H1 (cell line): Measurements from ENCODE around the gene DYNC2I2. TPM values are rescaled to one million over a fixed set of nuclear protein-coding genes. Genes with fewer than 3 reads are reported as not detected.

ENCODE experiments used
- CTCF ChIA-PET: fragments of 300-600 bp; sonication (Branson Sonifier 250); formaldehyde crosslinking; loops from one replicate; lab custom pipeline; 2021; ENCODE audit not compliant: partially characterized antibody; lab: Charles Lee
- POLR2A ChIA-PET: fragments of 300-600 bp; sonication (Branson Sonifier 250); formaldehyde crosslinking; loops from one replicate; lab custom pipeline; 2021; ENCODE audit warnings: inconsistent platforms; ENCODE audit not compliant: partially characterized antibody; lab: Charles Lee
- DNase-seq, 2 experiments: peaks; one replicate each; pipeline versions ENCODE4 v3.0.0 to v3.0.0-alpha.2; 2010 to 2022; ENCODE audit warnings: low spot score in 2 of 2, low read depth in 1 of 2, mixed read lengths in 1 of 2
- FAIRE-seq: peaks from 2 replicates; lab custom pipeline; 2011; peaks lifted over from hg19 to GRCh38; lab: Jason Lieb, UNC
- H2AFZ ChIP-seq: 2 replicates; pipeline ENCODE4 v1.8.1; 2012; ENCODE audit warnings: low read length, inconsistent platforms
- H2AK5ac ChIP-seq: 2 replicates; pipeline ENCODE4 v1.6.1; 2013; ENCODE audit warnings: low read depth, low read length
- H2BK120ac ChIP-seq: replicated peaks from 2 replicates; pipeline ENCODE3; 2013; ENCODE audit warnings: low read depth, low read length, inconsistent platforms
- H2BK12ac ChIP-seq: 2 replicates; pipeline ENCODE4 v1.6.1; 2013; ENCODE audit warnings: low read depth, low read length
- H2BK15ac ChIP-seq: 2 replicates; pipeline ENCODE4 v1.6.1; 2013; ENCODE audit warnings: low read length
- H2BK20ac ChIP-seq: 2 replicates; pipeline ENCODE4 v1.6.1; 2013; ENCODE audit warnings: low read length
- H2BK5ac ChIP-seq: 2 replicates; pipeline ENCODE4 v1.6.1; 2013; ENCODE audit warnings: low read depth, low read length
- H3K14ac ChIP-seq: 2 replicates; pipeline ENCODE4 v1.6.1; 2013; ENCODE audit warnings: inconsistent platforms; ENCODE audit not compliant: insufficient read length
- H3K18ac ChIP-seq: 2 replicates; pipeline ENCODE4 v1.6.1; 2013; ENCODE audit warnings: low read length; ENCODE audit errors: extremely low read depth
- H3K23ac ChIP-seq: 2 replicates; pipeline ENCODE4 v1.6.1; 2013; ENCODE audit warnings: inconsistent platforms; ENCODE audit not compliant: insufficient read length
- H3K23me2 ChIP-seq: 2 replicates; pipeline ENCODE4 v1.6.1; 2013; ENCODE audit warnings: low read depth, low read length
- H3K27ac ChIP-seq: 2 replicates; pipeline ENCODE4 v1.6.1; 2011; ENCODE audit warnings: low read depth, low read length, inconsistent platforms
- H3K27me3 ChIP-seq, 4 experiments: replicated peaks in 1 of 4; 1 replicate in 1 of 4; 2 replicates in 3 of 4; pipeline versions ENCODE4 v1.6.1 to v1.8.1; 2011 to 2013; ENCODE audit warnings: low read length in 3 of 4, mild to moderate bottlenecking in 3 of 4, inconsistent platforms in 2 of 4, mixed read lengths in 2 of 4, moderate library complexity in 1 of 4; ENCODE audit not compliant: control insufficient read depth in 3 of 4, insufficient read depth in 3 of 4; ENCODE audit errors: extremely low read depth in 1 of 4
- H3K36me3 ChIP-seq, 4 experiments: 2 replicates each; pipeline versions ENCODE4 v1.6.1 to v1.8.1; 2011 to 2013; ENCODE audit warnings: mild to moderate bottlenecking in 4 of 4, low read length in 3 of 4, moderate library complexity in 2 of 4, control low read depth in 1 of 4, inconsistent platforms in 1 of 4; ENCODE audit not compliant: insufficient read depth in 4 of 4, control insufficient read depth in 2 of 4
- H3K4ac ChIP-seq: replicated peaks from 2 replicates; pipeline ENCODE3; 2013; ENCODE audit warnings: low read length, low read depth, mixed read lengths, inconsistent platforms; ENCODE audit not compliant: insufficient read length
- H3K4me1 ChIP-seq, 4 experiments: replicated peaks in 1 of 4; 1 replicate in 1 of 4; 2 replicates in 3 of 4; pipeline versions ENCODE4 v1.6.1 to v1.8.1; 2011 to 2013; ENCODE audit warnings: low read length in 3 of 4, inconsistent platforms in 2 of 4, mixed read lengths in 1 of 4; ENCODE audit not compliant: insufficient read depth in 4 of 4, control insufficient read depth in 3 of 4
- H3K4me2 ChIP-seq, 2 experiments: 2 replicates each; pipeline versions ENCODE4 v1.6.1 to v1.8.1; 2011 to 2013; ENCODE audit warnings: low read depth in 2 of 2, low read length in 2 of 2, control low read depth in 1 of 2, inconsistent platforms in 1 of 2, mild to moderate bottlenecking in 1 of 2; ENCODE audit not compliant: insufficient read depth in 1 of 2
- H3K4me3 ChIP-seq, 4 experiments: fragments of 200-600, 300-600 bp in 1 of 4; sonication (generic), shearing (Covaris generic), sonication (Bioruptor Twin) in 1 of 4; 2 replicates each; pipeline versions ENCODE4 v1.5.1 to v1.8.1; 2011 to 2016; ENCODE audit warnings: low read length in 4 of 4, low read depth in 3 of 4, control low read depth in 2 of 4, inconsistent platforms in 2 of 4, mild to moderate bottlenecking in 2 of 4, mixed read lengths in 1 of 4, moderate library complexity in 1 of 4; ENCODE audit not compliant: insufficient read depth in 2 of 4; ENCODE audit errors: extremely low read depth in 1 of 4
- H3K56ac ChIP-seq: replicated peaks from 2 replicates; pipeline ENCODE3; 2013; ENCODE audit warnings: low read depth, mild to moderate bottlenecking, mixed read lengths, low read length, inconsistent platforms; ENCODE audit not compliant: insufficient read length
- H3K79me1 ChIP-seq: 2 replicates; pipeline ENCODE4 v1.6.1; 2013; ENCODE audit warnings: low read depth, low read length, control low read depth
- H3K79me2 ChIP-seq, 2 experiments: 2 replicates each; pipeline versions ENCODE4 v1.6.1 to v1.8.1; 2012 to 2013; ENCODE audit warnings: low read length in 2 of 2, mild to moderate bottlenecking in 2 of 2, inconsistent platforms in 1 of 2; ENCODE audit not compliant: insufficient read depth in 2 of 2, control insufficient read depth in 1 of 2
- H3K9ac ChIP-seq, 4 experiments: replicated peaks in 1 of 4; 1 replicate in 1 of 4; 2 replicates in 3 of 4; pipeline versions ENCODE4 v1.6.1 to v1.8.1; 2011 to 2013; ENCODE audit warnings: low read depth in 3 of 4, low read length in 3 of 4, control low read depth in 2 of 4, mild to moderate bottlenecking in 2 of 4, moderate library complexity in 2 of 4, inconsistent platforms in 1 of 4; ENCODE audit errors: extremely low read depth in 1 of 4
- H3K9me3 ChIP-seq, 2 experiments: 2 replicates each; pipeline versions ENCODE4 v1.6.1 to v1.8.1; 2012 to 2013; ENCODE audit warnings: mild to moderate bottlenecking in 2 of 2, moderate library complexity in 2 of 2, control low read depth in 1 of 2, inconsistent platforms in 1 of 2, low read depth in 1 of 2, low read length in 1 of 2, mixed read lengths in 1 of 2; ENCODE audit not compliant: insufficient read depth in 2 of 2
- H4K20me1 ChIP-seq, 2 experiments: replicated peaks in 1 of 2; 2 replicates each; pipeline versions ENCODE3 to v1.8.1; 2011 to 2013; ENCODE audit warnings: inconsistent platforms in 2 of 2, low read length in 2 of 2, mild to moderate bottlenecking in 1 of 2; ENCODE audit not compliant: insufficient read depth in 2 of 2, control insufficient read depth in 1 of 2
- H4K5ac ChIP-seq: 2 replicates; pipeline ENCODE4 v1.6.1; 2013; ENCODE audit warnings: low read length, low read depth, mixed read lengths, inconsistent platforms; ENCODE audit not compliant: insufficient read length
- H4K8ac ChIP-seq: 2 replicates; pipeline ENCODE4 v1.8.0; 2013; ENCODE audit warnings: mild to moderate bottlenecking, moderate library complexity, low read length, inconsistent platforms; ENCODE audit not compliant: insufficient read depth; ENCODE audit errors: extremely low read depth
- H4K91ac ChIP-seq: replicated peaks from 2 replicates; pipeline ENCODE3; 2013; ENCODE audit warnings: low read length, mixed read lengths, inconsistent platforms; ENCODE audit not compliant: insufficient read length
- BCL11A ChIP-seq, 2 experiments: IDR thresholded peaks; one replicate each; pipeline ENCODE4 v1.6.1; 2011; ENCODE audit warnings: low read depth in 2 of 2, low read length in 2 of 2, mild to moderate bottlenecking in 2 of 2
- MAFK ChIP-seq: IDR thresholded peaks from 2 replicates; pipeline ENCODE4 v1.6.1; 2012; ENCODE audit warnings: low read depth, mild to moderate bottlenecking, improper control_type of control experiment, low read length
- SP4 ChIP-seq: IDR thresholded peaks from 2 replicates; pipeline ENCODE4 v1.6.1; 2012; ENCODE audit warnings: low read length, inconsistent platforms
- ZNF274 ChIP-seq: IDR thresholded peaks from 2 replicates; pipeline ENCODE4 v1.7.0; 2012; ENCODE audit warnings: low read length, borderline replicate concordance; ENCODE audit errors: extremely low read depth
- WGBS, 2 experiments: shearing (Covaris generic) in 1 of 2; methylation state at CpG; one replicate each; pipeline versions ENCODE4 v1.1.6 to v1.1.7; 2013 to 2015; ENCODE audit warnings: low lambda C conversion rate in 2 of 2, mixed read lengths in 2 of 2, inconsistent platforms in 1 of 2, low coverage in 1 of 2, missing lambda C conversion rate in 1 of 2; ENCODE audit not compliant: insufficient replicate concordance in 2 of 2, insufficient coverage in 1 of 2, insufficient read length in 1 of 2; ENCODE audit errors: extremely low coverage in 1 of 2, missing lambda C conversion rate in 1 of 2; 5-methylcytosine and 5-hydroxymethylcytosine counted together
- polyA plus RNA-seq, 7 experiments: library from polyadenylated mRNA; depleted of rRNA in 3 of 7; stranded (reverse) in 5 of 7; unstranded in 2 of 7; fragments of >200 nt in 5 of 7; fragments of 200-250 nt in 2 of 7; gene quantifications; 1 replicate in 5 of 7; 2 replicates in 1 of 7; 4 replicates in 1 of 7; pipeline versions ENCODE4 v1.2.1 to v1.2.3, GENCODE V29; 2011 to 2013; ENCODE audit warnings: missing spikeins in 2 of 7, mixed read lengths in 2 of 7
- total RNA-seq: library from RNA; stranded (reverse); fragmentation: NEBNext Ultra II Directional; extraction: Animal tissue kit (Norgen Biotek cat#: 25700); gene quantifications from 2 replicates; pipeline ENCODE4 v1.2.1, GENCODE V29; 2021
- TF ChIP-seq, protein P1 (sequence below): IDR thresholded peaks from 2 replicates; pipeline ENCODE4 v1.6.1; 2011; ENCODE audit warnings: low read length, improper control_type of control experiment

DYNC2I2 gene
- total and polyA plus RNA-seq, 2 of the 8 experiments (the other 6 are each of a cell fraction or from before 2014, with no cell fraction given): 58.0 to 78.5 TPM

DNA sequence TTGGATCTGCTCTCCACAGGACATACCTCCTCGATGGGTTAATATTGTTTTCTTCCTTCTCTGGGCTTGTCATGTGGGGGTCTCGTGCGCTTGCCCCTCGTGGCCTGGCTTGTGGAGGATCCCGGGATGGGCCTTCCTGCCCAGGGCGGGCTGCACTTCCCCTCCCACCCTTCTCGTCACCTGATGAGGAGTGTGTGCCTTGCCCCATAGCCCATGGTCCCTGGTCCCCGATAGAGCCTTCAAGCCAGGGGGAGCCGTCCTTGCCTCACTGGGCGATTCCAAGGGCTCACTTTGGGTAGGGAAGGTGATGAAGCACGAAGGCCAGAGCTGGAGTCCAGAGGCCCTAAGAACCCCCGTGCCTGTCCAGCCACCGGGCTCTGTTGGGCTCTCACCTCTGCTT lies 28.7 kb downstream of the DYNC2I2 start:
- no peaks in the 10 kb centered on the region for H3K9me3 ChIP-seq
- H2AK5ac ChIP-seq: no peak overlapping the region
- H2BK15ac ChIP-seq: no peak overlapping the region
- no peak overlapping the region for H2AFZ ChIP-seq
- H3K4me2 ChIP-seq: no peak overlapping the region
- no peak overlapping the region for H3K18ac ChIP-seq
- H2BK5ac ChIP-seq: no peak overlapping the region
- H3K9ac ChIP-seq: no peak overlapping the region
- no peak overlapping the region for H2BK120ac ChIP-seq
- H4K20me1 ChIP-seq: peaks cover 3 to 16% of the 10 kb centered on the region in 2 experiments
- ChIA-PET CTCF (no interaction called here), POLR2A (no interaction called here)
- H3K4ac ChIP-seq: no peak overlapping the region
- H3K14ac ChIP-seq: no peak overlapping the region
- no peaks in the 10 kb centered on the region for H3K4me1 ChIP-seq
- no peak overlapping the region for H2BK12ac ChIP-seq
- no peak for FAIRE-seq
- H3K36me3 ChIP-seq: peaks cover 24 to 49% (median 40%) of the 10 kb centered on the region in 4 experiments
- H3K4me3 ChIP-seq: no peak overlapping the region
- H3K79me2 ChIP-seq: no peaks in the 10 kb centered on the region
- H3K56ac ChIP-seq: no peak overlapping the region
- H3K27ac ChIP-seq: no peak overlapping the region
- no peak overlapping the region for H4K91ac ChIP-seq
- H3K79me1 ChIP-seq: peaks cover 5% of the 10 kb centered on the region
- H3K23me2 ChIP-seq: no peaks in the 10 kb centered on the region
- DNase-seq: no peak
- 94% methylated on average over 10 of the region's 13 CpGs; no CpG with 5 or more reads in 1 of the 2 experiments for WGBS, 2 experiments
- H2BK20ac ChIP-seq: no peak overlapping the region
- no peak overlapping the region for H3K23ac ChIP-seq
- no peak overlapping the region for H4K8ac ChIP-seq
- H3K27me3 ChIP-seq: no peaks in the 10 kb centered on the region
- no peak overlapping the region for H4K5ac ChIP-seq
- no peak for TF ChIP-seq MAFK
- TF ChIP-seq, protein P1, sequence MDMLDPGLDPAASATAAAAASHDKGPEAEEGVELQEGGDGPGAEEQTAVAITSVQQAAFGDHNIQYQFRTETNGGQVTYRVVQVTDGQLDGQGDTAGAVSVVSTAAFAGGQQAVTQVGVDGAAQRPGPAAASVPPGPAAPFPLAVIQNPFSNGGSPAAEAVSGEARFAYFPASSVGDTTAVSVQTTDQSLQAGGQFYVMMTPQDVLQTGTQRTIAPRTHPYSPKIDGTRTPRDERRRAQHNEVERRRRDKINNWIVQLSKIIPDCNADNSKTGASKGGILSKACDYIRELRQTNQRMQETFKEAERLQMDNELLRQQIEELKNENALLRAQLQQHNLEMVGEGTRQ: no peak
- no peak for TF ChIP-seq BCL11A (IDR thresholded peaks at IDR 0.05; ENCODE audit: low read depth in 2 of 2, low read length in 2 of 2)
- no peak for TF ChIP-seq ZNF274
- no peak for TF ChIP-seq SP4
